HepG2 (cell line): ENCODE results near the gene PTPN5. TPM values are rescaled to one million over a fixed set of nuclear protein-coding genes. Genes with fewer than 3 reads are reported as not detected.

Experiments
- DMAP1 ChIP-seq: IDR thresholded peaks from 2 replicates; pipeline ENCODE4 v1.6.1; 2016
- NONO ChIP-seq, 2 experiments: fragments of 450-650 bp in 1 of 2; sonication (generic) in 1 of 2; formaldehyde crosslinking in 1 of 2; IDR thresholded peaks in 1 of 2; conservative IDR thresholded peaks in 1 of 2; 2 replicates each; pipeline versions ENCODE4 v1.6.1 to v1.8.0; 2017 to 2022; ENCODE audit warnings: mild to moderate bottlenecking in 1 of 2, missing genetic modification reagents in 1 of 2, moderate library complexity in 1 of 2
- RAD51 ChIP-seq: fragments of 450-650 bp; IDR thresholded peaks from 2 replicates; pipeline ENCODE4 v1.6.1; 2016; ENCODE audit warnings: borderline replicate concordance
- SIX4 ChIP-seq: sonication (generic); formaldehyde crosslinking; IDR thresholded peaks from 2 replicates; pipeline ENCODE4 v1.4.0; 2020; ENCODE audit warnings: missing genetic modification reagents
- ZNF460 ChIP-seq: sonication (generic); formaldehyde crosslinking; IDR thresholded peaks from 2 replicates; pipeline ENCODE4 v1.5.1; 2020; ENCODE audit warnings: missing genetic modification reagents, mild to moderate bottlenecking, borderline replicate concordance
- ZNF713 ChIP-seq: sonication (generic); formaldehyde crosslinking; IDR thresholded peaks from 2 replicates; pipeline ENCODE4 v1.4.0; 2020; ENCODE audit warnings: mild to moderate bottlenecking, missing genetic modification reagents
- polyA plus RNA-seq, 8 experiments: library from polyadenylated mRNA; depleted of rRNA in 3 of 8; stranded (reverse) in 7 of 8; unstranded in 1 of 8; fragments of >200 nt; fragmentation: Illumina TruSeq in 4 of 8; extraction: Trizol in 4 of 8; gene quantifications; 2 replicates each; pipeline versions ENCODE4 v1.2.1 to v1.2.3, GENCODE V29; 2011 to 2016; ENCODE audit warnings: low read depth in 4 of 8, missing spikeins in 1 of 8, mixed read lengths in 1 of 8; ENCODE audit not compliant: insufficient read depth in 1 of 8
- total RNA-seq, 5 experiments: library from RNA; depleted of rRNA; stranded (reverse); fragments of >200 nt; fragmentation: Illumina TruSeq; extraction: Trizol; gene quantifications; 2 replicates each; pipeline ENCODE4 v1.2.3, GENCODE V29; 2016; ENCODE audit warnings: low read depth in 1 of 5
- TF ChIP-seq, protein P1 (sequence below): sonication (generic); formaldehyde crosslinking; IDR thresholded peaks from 2 replicates; pipeline ENCODE4 v1.5.0; 2020; ENCODE audit warnings: mild to moderate bottlenecking, missing genetic modification reagents, borderline replicate concordance
- TF ChIP-seq, protein P2 (sequence below): sonication (generic); formaldehyde crosslinking; IDR thresholded peaks from 2 replicates; pipeline ENCODE4 v1.5.0; 2020; ENCODE audit warnings: missing genetic modification reagents

Gene PTPN5
- total and polyA plus RNA-seq, 2 of the 13 experiments (the other 11 are each of a cell fraction or from before 2014, with no cell fraction given), result not detected

DNA sequence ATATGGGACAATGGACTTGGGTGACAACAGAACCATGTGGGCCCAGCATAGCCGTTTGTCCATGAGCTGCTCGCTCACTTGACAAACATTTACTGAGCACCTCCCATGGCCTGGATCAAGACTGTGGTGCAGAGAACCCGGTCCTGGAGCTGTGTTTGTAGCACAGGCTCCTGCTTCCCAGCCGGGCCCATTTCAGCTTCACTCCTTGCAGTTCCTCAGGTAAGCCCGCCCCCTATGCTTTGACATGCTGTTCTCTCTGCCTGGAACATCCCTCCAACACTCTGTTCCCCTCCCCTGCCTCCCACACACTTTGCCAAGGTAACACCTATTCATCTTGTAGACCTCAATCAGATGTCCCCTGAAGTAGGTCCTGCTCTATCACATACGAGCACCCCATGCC lies 46.3 kb downstream of the PTPN5 start (continued):
- TF ChIP-seq, protein P1, sequence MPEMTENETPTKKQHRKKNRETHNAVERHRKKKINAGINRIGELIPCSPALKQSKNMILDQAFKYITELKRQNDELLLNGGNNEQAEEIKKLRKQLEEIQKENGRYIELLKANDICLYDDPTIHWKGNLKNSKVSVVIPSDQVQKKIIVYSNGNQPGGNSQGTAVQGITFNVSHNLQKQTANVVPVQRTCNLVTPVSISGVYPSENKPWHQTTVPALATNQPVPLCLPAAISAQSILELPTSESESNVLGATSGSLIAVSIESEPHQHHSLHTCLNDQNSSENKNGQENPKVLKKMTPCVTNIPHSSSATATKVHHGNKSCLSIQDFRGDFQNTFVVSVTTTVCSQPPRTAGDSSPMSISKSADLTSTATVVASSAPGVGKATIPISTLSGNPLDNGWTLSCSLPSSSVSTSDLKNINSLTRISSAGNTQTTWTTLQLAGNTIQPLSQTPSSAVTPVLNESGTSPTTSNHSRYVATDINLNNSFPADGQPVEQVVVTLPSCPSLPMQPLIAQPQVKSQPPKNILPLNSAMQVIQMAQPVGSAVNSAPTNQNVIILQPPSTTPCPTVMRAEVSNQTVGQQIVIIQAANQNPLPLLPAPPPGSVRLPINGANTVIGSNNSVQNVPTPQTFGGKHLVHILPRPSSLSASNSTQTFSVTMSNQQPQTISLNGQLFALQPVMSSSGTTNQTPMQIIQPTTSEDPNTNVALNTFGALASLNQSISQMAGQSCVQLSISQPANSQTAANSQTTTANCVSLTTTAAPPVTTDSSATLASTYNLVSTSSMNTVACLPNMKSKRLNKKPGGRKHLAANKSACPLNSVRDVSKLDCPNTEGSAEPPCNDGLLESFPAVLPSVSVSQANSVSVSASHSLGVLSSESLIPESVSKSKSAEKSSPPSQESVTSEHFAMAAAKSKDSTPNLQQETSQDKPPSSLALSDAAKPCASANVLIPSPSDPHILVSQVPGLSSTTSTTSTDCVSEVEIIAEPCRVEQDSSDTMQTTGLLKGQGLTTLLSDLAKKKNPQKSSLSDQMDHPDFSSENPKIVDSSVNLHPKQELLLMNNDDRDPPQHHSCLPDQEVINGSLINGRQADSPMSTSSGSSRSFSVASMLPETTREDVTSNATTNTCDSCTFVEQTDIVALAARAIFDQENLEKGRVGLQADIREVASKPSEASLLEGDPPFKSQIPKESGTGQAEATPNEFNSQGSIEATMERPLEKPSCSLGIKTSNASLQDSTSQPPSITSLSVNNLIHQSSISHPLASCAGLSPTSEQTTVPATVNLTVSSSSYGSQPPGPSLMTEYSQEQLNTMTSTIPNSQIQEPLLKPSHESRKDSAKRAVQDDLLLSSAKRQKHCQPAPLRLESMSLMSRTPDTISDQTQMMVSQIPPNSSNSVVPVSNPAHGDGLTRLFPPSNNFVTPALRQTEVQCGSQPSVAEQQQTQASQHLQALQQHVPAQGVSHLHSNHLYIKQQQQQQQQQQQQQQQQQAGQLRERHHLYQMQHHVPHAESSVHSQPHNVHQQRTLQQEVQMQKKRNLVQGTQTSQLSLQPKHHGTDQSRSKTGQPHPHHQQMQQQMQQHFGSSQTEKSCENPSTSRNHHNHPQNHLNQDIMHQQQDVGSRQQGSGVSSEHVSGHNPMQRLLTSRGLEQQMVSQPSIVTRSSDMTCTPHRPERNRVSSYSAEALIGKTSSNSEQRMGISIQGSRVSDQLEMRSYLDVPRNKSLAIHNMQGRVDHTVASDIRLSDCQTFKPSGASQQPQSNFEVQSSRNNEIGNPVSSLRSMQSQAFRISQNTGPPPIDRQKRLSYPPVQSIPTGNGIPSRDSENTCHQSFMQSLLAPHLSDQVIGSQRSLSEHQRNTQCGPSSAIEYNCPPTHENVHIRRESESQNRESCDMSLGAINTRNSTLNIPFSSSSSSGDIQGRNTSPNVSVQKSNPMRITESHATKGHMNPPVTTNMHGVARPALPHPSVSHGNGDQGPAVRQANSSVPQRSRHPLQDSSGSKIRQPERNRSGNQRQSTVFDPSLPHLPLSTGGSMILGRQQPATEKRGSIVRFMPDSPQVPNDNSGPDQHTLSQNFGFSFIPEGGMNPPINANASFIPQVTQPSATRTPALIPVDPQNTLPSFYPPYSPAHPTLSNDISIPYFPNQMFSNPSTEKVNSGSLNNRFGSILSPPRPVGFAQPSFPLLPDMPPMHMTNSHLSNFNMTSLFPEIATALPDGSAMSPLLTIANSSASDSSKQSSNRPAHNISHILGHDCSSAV (CRISPR knock-in tag), result no peak
- no peak for TF ChIP-seq DMAP1 (CRISPR knock-in tag)
- TF ChIP-seq NONO (IDR thresholded peaks at IDR 0.05), result no peak
- no peak for TF ChIP-seq NONO (CRISPR knock-in tag; conservative IDR thresholded peaks at IDR 0.05)
- TF ChIP-seq ZNF460, result no peak
- TF ChIP-seq ZNF713 (CRISPR knock-in tag), result no peak
- no peak for TF ChIP-seq RAD51
- no peak for TF ChIP-seq SIX4
- TF ChIP-seq, protein P2, sequence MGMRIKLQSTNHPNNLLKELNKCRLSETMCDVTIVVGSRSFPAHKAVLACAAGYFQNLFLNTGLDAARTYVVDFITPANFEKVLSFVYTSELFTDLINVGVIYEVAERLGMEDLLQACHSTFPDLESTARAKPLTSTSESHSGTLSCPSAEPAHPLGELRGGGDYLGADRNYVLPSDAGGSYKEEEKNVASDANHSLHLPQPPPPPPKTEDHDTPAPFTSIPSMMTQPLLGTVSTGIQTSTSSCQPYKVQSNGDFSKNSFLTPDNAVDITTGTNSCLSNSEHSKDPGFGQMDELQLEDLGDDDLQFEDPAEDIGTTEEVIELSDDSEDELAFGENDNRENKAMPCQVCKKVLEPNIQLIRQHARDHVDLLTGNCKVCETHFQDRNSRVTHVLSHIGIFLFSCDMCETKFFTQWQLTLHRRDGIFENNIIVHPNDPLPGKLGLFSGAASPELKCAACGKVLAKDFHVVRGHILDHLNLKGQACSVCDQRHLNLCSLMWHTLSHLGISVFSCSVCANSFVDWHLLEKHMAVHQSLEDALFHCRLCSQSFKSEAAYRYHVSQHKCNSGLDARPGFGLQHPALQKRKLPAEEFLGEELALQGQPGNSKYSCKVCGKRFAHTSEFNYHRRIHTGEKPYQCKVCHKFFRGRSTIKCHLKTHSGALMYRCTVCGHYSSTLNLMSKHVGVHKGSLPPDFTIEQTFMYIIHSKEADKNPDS (CRISPR knock-in tag), result no peak
